ENCODE measurements around the gene FABP3.

- TF ChIP-seq CTCF (IDR thresholded peaks at IDR 0.05 in 4 of 5, conservative IDR thresholded peaks at IDR 0.05 in 1 of 5) (no peak), POLR2A (IDR thresholded peaks at IDR 0.05) (no peak)
Observed at GRCh38 chr1:31420716-31421115, 47.8 kb upstream of the FABP3 start.
